ENCODE data around the gene NOL9.

- TF ChIP-seq POLR2A (IDR thresholded peaks at IDR 0.05) (no peak), CTCF (IDR thresholded peaks at IDR 0.05) (no peak)
These were observed 19.8 kb upstream of the NOL9 start for GRCh38 chr1:6574025-6574620.
